ENCODE data around the gene YTHDF1. TPM values are rescaled to one million over a fixed set of nuclear protein-coding genes. Genes with fewer than 3 reads are reported as not detected.

The YTHDF1 gene
- total and polyA plus RNA-seq, 2 of the 8 experiments (the other 6 are each of a cell fraction or from before 2014, with no cell fraction given): 32.8 to 66.0 TPM

GRCh38 chr20:63172726-63173125 lies 43.2 kb downstream of the YTHDF1 start:
- Histone ChIP-seq H3K4me1 (replicated peaks in 1 of 4; ENCODE audit: control insufficient read depth in 3 of 4, insufficient read depth in 4 of 4, low read length in 3 of 4) (peaks cover 3 to 44% (median 25%) of the 10 kb centered on the region in 4 experiments), H2BK20ac (ENCODE audit: low read length) (no peak overlapping the region), H3K9me3 (ENCODE audit: insufficient read depth in 2 of 2, low read depth in 1 of 2, low read length in 1 of 2) (no peaks in the 10 kb centered on the region), H4K20me1 (replicated peaks in 1 of 2; ENCODE audit: control insufficient read depth in 1 of 2, insufficient read depth in 2 of 2, low read length in 2 of 2) (peaks cover 0 to 6% of the 10 kb centered on the region in 2 experiments), H2BK120ac (replicated peaks; ENCODE audit: low read depth, low read length) (no peak overlapping the region), H4K5ac (ENCODE audit: insufficient read length, low read depth, low read length) (no peak overlapping the region), H3K27me3 (replicated peaks in 1 of 4; ENCODE audit: control insufficient read depth in 3 of 4, extremely low read depth in 1 of 4, insufficient read depth in 3 of 4, low read length in 3 of 4) (peaks cover 30 to 55% (median 44%) of the 10 kb centered on the region in 4 experiments), H2BK12ac (ENCODE audit: low read depth, low read length) (no peak overlapping the region), H3K79me1 (ENCODE audit: low read depth, low read length) (no peaks in the 10 kb centered on the region), H3K14ac (ENCODE audit: insufficient read length) (no peak overlapping the region), H3K18ac (ENCODE audit: extremely low read depth, low read length) (no peak overlapping the region), H3K27ac (ENCODE audit: low read depth, low read length) (no peak overlapping the region), H2BK5ac (ENCODE audit: low read depth, low read length) (0 out of 2 replicates have a peak overlapping the region, but pooled peaks have one; percentile 16), H2BK15ac (ENCODE audit: low read length) (peak overlapping the region; percentile 81; the same call in 1 of the 2 replicates), H4K91ac (replicated peaks; ENCODE audit: insufficient read length, low read length) (no peak overlapping the region), H3K23ac (ENCODE audit: insufficient read length) (no peak overlapping the region), H3K9ac (replicated peaks in 1 of 4; ENCODE audit: extremely low read depth in 1 of 4, low read depth in 3 of 4, low read length in 3 of 4) (no peak overlapping the region), H3K36me3 (ENCODE audit: control insufficient read depth in 2 of 4, insufficient read depth in 4 of 4, low read length in 3 of 4) (no peaks in the 10 kb centered on the region), H3K56ac (replicated peaks; ENCODE audit: insufficient read length, low read depth, low read length) (no peak overlapping the region), H4K8ac (ENCODE audit: extremely low read depth, insufficient read depth, low read length) (no peak overlapping the region), H3K23me2 (ENCODE audit: low read depth, low read length) (peaks cover 11% of the 10 kb centered on the region; the same call in 1 of the 2 replicates), H3K4me3 (ENCODE audit: extremely low read depth in 1 of 4, insufficient read depth in 2 of 4, low read depth in 3 of 4, low read length in 4 of 4) (no peak overlapping the region), H3K4me2 (ENCODE audit: insufficient read depth in 1 of 2, low read depth in 2 of 2, low read length in 2 of 2) (no peak overlapping the region; a peak in 1 of 4 replicates), H3K4ac (replicated peaks; ENCODE audit: insufficient read length, low read depth, low read length) (peak overlapping the region; percentile 36), H3K79me2 (ENCODE audit: control insufficient read depth in 1 of 2, insufficient read depth in 2 of 2, low read length in 2 of 2) (no peaks in the 10 kb centered on the region), H2AFZ (ENCODE audit: low read length) (no peak overlapping the region), H2AK5ac (ENCODE audit: low read depth, low read length) (no peak overlapping the region; the same call in 1 of the 2 replicates)
- no peak for FAIRE-seq
- CTCF ChIA-PET (ENCODE audit: partially characterized antibody): interaction anchor here (0.6 to 3.4 kb wide), 19 partner anchors 9 to 1019 kb away, joined by 3 to 21 read pairs (median 4); partner anchors contain the start of gene BIRC7
- POLR2A ChIA-PET (ENCODE audit: partially characterized antibody): interaction anchor here (0.7 kb wide), 1 partner anchor 50 kb away, joined by 4 read pairs; no protein-coding TSS in a partner anchor
- peak in 1 of 2 experiments; percentile 82 for DNase-seq (ENCODE audit: low read depth in 1 of 2, low spot score in 2 of 2)
- WGBS, 2 experiments (ENCODE audit: extremely low coverage in 1 of 2, insufficient coverage in 1 of 2, insufficient read length in 1 of 2, insufficient replicate concordance in 2 of 2, low coverage in 1 of 2, low lambda C conversion rate in 2 of 2, missing lambda C conversion rate in 1 of 2): 60% methylated on average over 7 of the region's 8 CpGs; no CpG with 5 or more reads in 1 of the 2 experiments
- no peak for TF ChIP-seq KDM5A (IDR thresholded peaks at IDR 0.05; ENCODE audit: low read length)
- TF ChIP-seq RAD21 (IDR thresholded peaks at IDR 0.05 in 1 of 2, conservative IDR thresholded peaks at IDR 0.05 in 1 of 2; ENCODE audit: low read depth in 2 of 2, low read length in 2 of 2): peak; percentile 68 to 80
- 0 out of 4 replicates have a peak, but pooled peaks of 1 of the 2 experiments have one; percentile 29 for TF ChIP-seq HDAC2 (IDR thresholded peaks at IDR 0.05; ENCODE audit: borderline replicate concordance in 1 of 2, low read depth in 2 of 2, low read length in 2 of 2)
- no peak for TF ChIP-seq EP300 (IDR thresholded peaks at IDR 0.05; ENCODE audit: borderline replicate concordance in 1 of 2, low read depth in 2 of 2, low read length in 2 of 2)
- no peak for TF ChIP-seq CBX5 (IDR thresholded peaks at IDR 0.05; ENCODE audit: low read depth, low read length)
- no peak for TF ChIP-seq TAF7 (optimal IDR thresholded peaks at IDR 0.05; ENCODE audit: borderline replicate concordance, low read depth, low read length)
- peak; percentile 60 to 82 (median 81) for TF ChIP-seq CTCF (IDR thresholded peaks at IDR 0.05; ENCODE audit: control extremely low read depth in 1 of 3, insufficient read depth in 1 of 3, low read depth in 1 of 3, low read length in 3 of 3)

Measured in H1 (cell line).